HG02981 (cell line): ENCODE data around the gene S1PR5.

Experiments
- ATAC-seq: cut with Tn5 transposase; IDR thresholded peaks from one replicate; pipeline ENCODE4 v1.9.1; 2021; ENCODE audit warnings: mild to moderate bottlenecking, moderate library complexity; ENCODE audit not compliant: unreplicated experiment

Gene S1PR5

GRCh38 chr19:10473192-10473591 is 44.1 kb downstream of the S1PR5 start:
- no peak for ATAC-seq

DNA sequence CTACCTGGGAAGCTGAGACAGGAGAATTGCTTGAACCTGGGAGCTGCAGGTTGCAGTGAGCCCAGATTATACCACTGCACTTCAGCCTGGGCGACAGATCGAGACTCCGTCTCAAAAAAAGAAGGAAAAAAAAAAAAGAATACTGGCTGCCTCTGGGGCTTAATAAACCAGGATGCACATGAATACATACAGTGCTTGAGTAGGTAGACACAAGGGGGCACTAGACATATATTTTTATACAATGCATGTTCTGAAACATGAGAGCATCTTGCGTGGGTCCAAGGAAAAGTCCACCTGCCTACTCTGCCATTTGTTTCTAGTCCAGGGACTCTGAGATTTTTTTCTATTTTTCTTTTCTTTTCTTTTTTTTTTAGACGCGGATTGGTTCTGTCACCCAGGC is 45.3 kb downstream of the S1PR5 start:
- ATAC-seq: no peak

GRCh38 chr19:10468133-10468532 is 49.1 kb downstream of the S1PR5 start:
- no peak for ATAC-seq

DNA sequence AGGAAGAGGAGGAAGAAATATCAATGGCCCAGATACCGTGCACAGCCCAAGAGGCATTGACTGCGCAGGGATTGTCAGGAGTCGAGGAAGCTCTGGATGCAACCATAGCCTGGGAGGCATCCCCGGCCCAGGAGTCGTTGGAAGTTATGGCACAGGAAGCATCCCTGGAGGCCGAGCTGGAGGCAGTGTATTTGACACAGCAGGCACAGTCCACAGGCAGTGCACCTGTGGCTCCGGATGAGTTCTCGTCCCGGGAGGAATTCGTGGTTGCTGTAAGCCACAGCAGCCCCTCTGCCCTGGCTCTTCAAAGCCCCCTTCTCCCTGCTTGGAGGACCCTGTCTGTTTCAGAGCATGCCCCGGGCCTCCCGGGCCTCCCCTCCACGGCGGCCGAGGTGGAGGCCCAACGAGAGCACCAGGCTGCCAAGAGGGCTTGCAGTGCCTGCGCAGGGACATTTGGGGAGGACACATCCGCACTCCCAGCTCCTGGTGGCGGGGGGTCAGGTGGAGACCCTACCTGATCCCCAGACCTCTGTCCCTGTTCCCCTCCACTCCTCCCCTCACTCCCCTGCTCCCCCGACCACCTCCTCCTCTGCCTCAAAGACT is 50.0 kb downstream of the S1PR5 start:
- no peak for ATAC-seq

DNA sequence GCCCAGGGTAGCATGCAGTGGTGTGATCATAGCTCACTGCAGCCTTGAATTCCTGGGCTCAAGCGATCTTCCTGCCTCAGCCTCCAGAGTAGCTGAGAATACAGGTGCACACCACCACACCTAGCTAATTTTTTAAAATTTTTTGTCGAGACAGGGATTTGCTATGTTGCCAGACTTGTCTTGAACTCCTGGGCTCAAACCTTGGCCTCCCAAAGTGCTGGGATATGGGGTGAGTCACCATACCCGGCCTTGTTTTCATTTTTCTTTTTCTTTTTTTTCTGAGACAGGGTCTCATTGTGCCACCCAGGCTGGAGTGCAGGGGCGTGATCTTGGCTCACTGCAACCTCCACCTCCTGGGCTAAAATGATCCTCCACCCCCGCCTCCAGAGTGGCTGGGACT is 52.8 kb downstream of the S1PR5 start:
- ATAC-seq: no peak
